HG03103 (cell line): Measurements from ENCODE around the gene ANAPC4.

Experiments
- ATAC-seq: cut with Tn5 transposase; IDR thresholded peaks from one replicate; pipeline ENCODE4 v1.9.1; 2021; ENCODE audit warnings: low read depth; ENCODE audit not compliant: unreplicated experiment

ANAPC4 gene

GRCh38 chr4:25377572-25378436 lies 741 bp downstream of the ANAPC4 start:
- no peak for ATAC-seq

GRCh38 chr4:25378437-25378743 lies 1.3 kb downstream of the ANAPC4 start:
- no peak for ATAC-seq

DNA sequence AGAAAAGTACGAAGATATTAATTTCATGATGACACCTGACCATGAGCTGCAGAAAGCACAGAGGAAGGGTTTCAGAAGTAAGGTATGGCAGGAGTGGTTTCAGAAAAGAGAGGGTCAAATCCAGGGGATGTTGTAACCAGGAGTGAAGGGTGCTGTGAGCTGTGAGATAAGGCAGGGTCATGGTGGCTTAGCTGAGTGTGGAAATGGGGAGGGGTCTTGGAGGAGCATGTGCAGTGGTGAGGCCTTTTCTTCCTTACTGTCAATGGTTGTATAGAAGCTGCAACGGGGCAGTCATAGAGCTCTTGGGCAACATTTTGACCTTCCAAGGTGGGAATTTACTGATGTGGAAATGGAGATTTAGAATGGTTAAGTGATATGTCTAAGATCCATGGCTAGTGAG lies 2.5 kb downstream of the ANAPC4 start:
- no peak for ATAC-seq

GRCh38 chr4:25383647-25384046 lies 6.6 kb downstream of the ANAPC4 start:
- no peak for ATAC-seq

GRCh38 chr4:25386926-25387325 lies 9.9 kb downstream of the ANAPC4 start:
- ATAC-seq = no peak

DNA sequence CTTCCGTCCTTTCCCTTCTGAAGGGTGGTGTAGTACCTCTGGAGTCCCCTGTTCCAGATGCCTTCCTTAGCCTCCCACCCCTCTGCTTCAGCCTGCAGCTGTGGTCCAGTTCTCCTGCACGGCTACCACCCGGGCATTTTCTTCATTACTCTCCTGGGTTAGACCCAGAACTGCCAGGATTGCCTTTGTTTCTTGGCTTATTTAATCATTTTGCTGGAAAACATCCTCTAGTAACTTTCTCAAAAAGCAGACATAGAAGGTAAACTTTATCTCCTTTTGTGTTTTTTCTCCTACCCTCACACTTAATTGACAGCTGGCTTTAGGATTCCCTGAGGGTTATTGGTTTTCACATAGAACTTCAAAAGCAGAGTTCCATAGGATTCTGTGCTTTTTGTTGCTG lies 20.2 kb downstream of the ANAPC4 start:
- ATAC-seq = no peak

DNA sequence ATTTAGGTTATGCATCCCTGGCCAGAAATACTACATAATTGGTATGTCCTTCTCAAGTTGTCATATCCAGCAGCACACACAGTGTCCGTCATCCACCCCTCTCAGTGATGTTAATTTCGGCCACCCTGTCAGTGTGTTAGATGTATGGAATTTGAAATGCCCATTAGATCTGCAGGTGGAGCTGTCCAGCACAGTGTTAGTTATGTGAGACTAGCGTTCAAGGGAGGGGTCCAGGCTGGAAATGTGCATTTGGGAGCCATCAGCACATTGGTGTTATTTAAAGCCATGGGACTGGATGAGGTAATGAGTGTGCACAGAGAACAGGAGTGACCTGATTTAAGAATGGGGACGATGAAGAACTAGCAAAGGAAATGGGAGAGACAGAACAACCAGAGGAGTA lies 22.4 kb downstream of the ANAPC4 start:
- ATAC-seq = no peak

DNA sequence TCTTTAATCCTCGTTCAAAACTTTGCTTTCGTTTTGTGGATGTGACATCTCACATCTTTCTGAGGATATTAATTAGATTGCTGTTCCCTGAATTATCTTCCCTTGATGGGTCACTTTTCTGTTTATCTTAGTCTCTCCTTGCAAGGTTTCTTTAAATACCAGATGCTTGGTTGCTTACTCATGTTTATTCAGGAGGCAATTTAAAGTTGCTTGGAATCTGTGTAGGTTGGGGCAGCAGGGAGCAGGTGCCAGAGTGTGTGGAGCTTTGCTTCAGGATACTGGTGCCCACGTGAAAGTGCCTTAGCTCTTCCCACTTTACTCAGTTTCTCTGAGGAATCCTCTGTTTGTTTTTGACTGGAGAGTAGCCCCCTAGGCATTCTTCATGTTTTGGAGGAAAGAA lies 24.0 kb downstream of the ANAPC4 start:
- no peak for ATAC-seq

- ATAC-seq = no peak
These were observed 25.5 kb downstream of the ANAPC4 start for GRCh38 chr4:25402521-25402920.

- no peak for ATAC-seq
These were observed 26.6 kb downstream of the ANAPC4 start for GRCh38 chr4:25403699-25404098.

GRCh38 chr4:25405453-25405852 lies 28.4 kb downstream of the ANAPC4 start:
- ATAC-seq = no peak

DNA sequence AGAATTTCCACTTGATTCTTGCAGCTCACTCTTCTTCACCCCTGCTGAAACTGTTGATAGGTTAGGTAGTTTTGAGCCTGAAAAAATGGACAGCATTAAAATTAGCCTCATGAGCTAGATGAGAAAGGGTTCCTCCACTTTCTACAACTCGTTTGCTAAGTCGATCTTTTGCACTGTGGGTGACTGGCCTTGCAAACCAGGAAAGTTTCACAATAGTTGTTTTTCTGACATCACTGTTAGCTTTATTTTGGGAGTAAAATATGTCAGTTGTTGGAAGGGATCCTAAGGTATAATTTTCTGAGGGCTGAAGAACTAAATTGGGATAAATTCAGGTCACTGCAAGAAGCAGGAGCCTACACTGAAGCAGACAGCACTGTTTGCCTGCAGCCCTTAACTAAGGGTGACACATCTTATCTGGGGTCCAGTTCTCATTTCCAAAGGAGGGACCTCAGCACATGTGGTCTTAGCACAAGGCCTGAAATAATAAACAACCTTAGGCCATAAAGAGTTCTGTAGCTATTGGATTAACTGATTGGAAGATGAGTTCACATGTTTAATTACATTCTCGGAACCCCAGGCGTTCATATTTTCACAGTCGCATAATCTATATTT lies 29.1 kb downstream of the ANAPC4 start:
- no peak for ATAC-seq

DNA sequence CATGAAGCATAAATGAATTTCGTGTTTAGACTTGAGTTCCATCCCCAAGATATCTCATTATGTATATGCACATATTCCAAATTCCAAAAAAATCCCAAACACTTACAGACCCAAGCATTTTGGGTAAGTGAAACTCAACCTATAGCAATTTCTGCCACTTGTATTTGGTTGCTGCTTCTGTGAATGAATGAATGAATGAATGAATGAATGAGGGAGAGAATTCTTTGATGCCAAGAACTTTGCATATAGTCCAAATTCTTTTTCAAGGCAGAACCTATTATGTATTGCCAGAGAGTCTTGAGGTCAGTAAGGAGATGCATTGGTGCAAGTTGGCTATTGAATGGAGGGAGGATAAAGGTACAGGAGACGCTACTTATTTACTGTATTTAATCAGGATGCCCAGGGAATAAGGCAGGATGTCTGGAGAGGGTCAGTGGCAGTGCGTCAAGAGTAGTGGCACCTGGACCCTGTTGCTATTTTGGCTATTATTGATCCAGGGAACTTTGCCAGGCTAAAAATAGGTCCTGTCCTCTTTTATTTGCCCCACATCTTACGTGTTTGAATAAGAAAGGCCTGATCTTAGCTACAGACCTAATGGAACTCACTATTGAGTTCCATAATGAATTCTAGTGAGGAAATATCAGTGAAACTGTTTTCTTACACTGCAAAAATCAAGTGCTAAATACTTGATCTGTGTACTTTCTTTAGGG lies 33.9 kb downstream of the ANAPC4 start:
- no peak for ATAC-seq

GRCh38 chr4:25413261-25413660 lies 36.2 kb downstream of the ANAPC4 start:
- no peak for ATAC-seq

- ATAC-seq = no peak
These were observed 40.0 kb downstream of the ANAPC4 start for GRCh38 chr4:25417014-25417413.

- no peak for ATAC-seq
These were observed 43.9 kb downstream of the ANAPC4 start for GRCh38 chr4:25420931-25421330.

GRCh38 chr4:25421816-25422525 lies 44.9 kb downstream of the ANAPC4 start:
- no peak for ATAC-seq

GRCh38 chr4:25423548-25423947 lies 46.5 kb downstream of the ANAPC4 start:
- ATAC-seq = no peak

GRCh38 chr4:25424539-25425228 lies 47.6 kb downstream of the ANAPC4 start:
- ATAC-seq = no peak

GRCh38 chr4:25425361-25425760 lies 48.3 kb downstream of the ANAPC4 start:
- no peak for ATAC-seq

GRCh38 chr4:25427871-25428270 lies 50.8 kb downstream of the ANAPC4 start:
- ATAC-seq = no peak
